ENCODE results near the gene MCC. TPM values are rescaled to one million over a fixed set of nuclear protein-coding genes. Genes with fewer than 3 reads are reported as not detected.

The MCC gene
- total RNA-seq, 1 experiment from 2014 or later: 7.6 TPM

GRCh38 chr5:113495422-113495841 is 7.2 kb upstream of the MCC start:
- H3T11ph ChIP-seq (ENCODE audit: low read length): no peak overlapping the region

More at GRCh38 chr5:113495422-113495841, 7.2 kb upstream of the MCC start:
- Histone ChIP-seq H3K23me2 (ENCODE audit: insufficient read length, low read depth, low read length, poor library complexity, severe bottlenecking) (no peaks in the 10 kb centered on the region), H3K56ac (ENCODE audit: insufficient read length, low read depth, low read length) (no peak overlapping the region), H2BK120ac (ENCODE audit: low read depth, low read length, poor library complexity, severe bottlenecking) (no peak overlapping the region), H2BK5ac (ENCODE audit: insufficient read length, low read length) (no peak overlapping the region), H3K27ac (ENCODE audit: insufficient read length, low read depth, low read length) (no peak overlapping the region), H2BK15ac (ENCODE audit: low read depth, low read length) (no peak overlapping the region), H3K4me1 (ENCODE audit: insufficient read depth, low read length) (no peaks in the 10 kb centered on the region), H4K91ac (ENCODE audit: insufficient read length, low read depth, low read length) (no peak overlapping the region), H4K20me1 (ENCODE audit: control insufficient read depth, insufficient read depth, insufficient read length) (no peaks in the 10 kb centered on the region), H2BK12ac (ENCODE audit: insufficient read length, low read depth, low read length) (no peak overlapping the region), H2BK20ac (ENCODE audit: low read depth, low read length, poor library complexity, severe bottlenecking) (no peak overlapping the region), H3K27me3 (ENCODE audit: insufficient read depth, low read length) (no peaks in the 10 kb centered on the region), H2AFZ (ENCODE audit: low read length) (no peak overlapping the region), H3K4ac (ENCODE audit: low read depth, low read length) (no peak overlapping the region), H3K79me2 (ENCODE audit: insufficient read depth, low read length) (no peaks in the 10 kb centered on the region), H2AK5ac (ENCODE audit: insufficient read length, low read length) (no peak overlapping the region), H3K14ac (ENCODE audit: insufficient read depth, low read length) (no peak overlapping the region), H4K5ac (ENCODE audit: insufficient read length, low read depth, low read length) (no peak overlapping the region), H3K9ac (ENCODE audit: extremely low read depth, insufficient read length, low read length) (no peak overlapping the region), H3K23ac (ENCODE audit: insufficient read length, low read depth, low read length) (no peak overlapping the region), H4K8ac (replicated peaks; ENCODE audit: insufficient read length, low read depth, low read length) (no peak overlapping the region), H3K18ac (ENCODE audit: insufficient read length, low read depth, low read length) (no peak overlapping the region), H3K79me1 (ENCODE audit: insufficient read depth, low read depth, low read length, poor library complexity, severe bottlenecking) (no peaks in the 10 kb centered on the region), H3K9me3 (ENCODE audit: control insufficient read depth, low read depth, low read length) (peaks cover 4% of the 10 kb centered on the region), H3K4me2 (ENCODE audit: insufficient read depth, insufficient read length, low read length) (no peak overlapping the region)
- TF ChIP-seq, protein P1, sequence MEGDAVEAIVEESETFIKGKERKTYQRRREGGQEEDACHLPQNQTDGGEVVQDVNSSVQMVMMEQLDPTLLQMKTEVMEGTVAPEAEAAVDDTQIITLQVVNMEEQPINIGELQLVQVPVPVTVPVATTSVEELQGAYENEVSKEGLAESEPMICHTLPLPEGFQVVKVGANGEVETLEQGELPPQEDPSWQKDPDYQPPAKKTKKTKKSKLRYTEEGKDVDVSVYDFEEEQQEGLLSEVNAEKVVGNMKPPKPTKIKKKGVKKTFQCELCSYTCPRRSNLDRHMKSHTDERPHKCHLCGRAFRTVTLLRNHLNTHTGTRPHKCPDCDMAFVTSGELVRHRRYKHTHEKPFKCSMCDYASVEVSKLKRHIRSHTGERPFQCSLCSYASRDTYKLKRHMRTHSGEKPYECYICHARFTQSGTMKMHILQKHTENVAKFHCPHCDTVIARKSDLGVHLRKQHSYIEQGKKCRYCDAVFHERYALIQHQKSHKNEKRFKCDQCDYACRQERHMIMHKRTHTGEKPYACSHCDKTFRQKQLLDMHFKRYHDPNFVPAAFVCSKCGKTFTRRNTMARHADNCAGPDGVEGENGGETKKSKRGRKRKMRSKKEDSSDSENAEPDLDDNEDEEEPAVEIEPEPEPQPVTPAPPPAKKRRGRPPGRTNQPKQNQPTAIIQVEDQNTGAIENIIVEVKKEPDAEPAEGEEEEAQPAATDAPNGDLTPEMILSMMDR (conservative IDR thresholded peaks at IDR 0.05): no peak
- Mint-ChIP-seq H3K4me3 (no peak overlapping the region), H3K27ac (no peak overlapping the region), H3K4me1 (no peaks in the 10 kb centered on the region), H3K36me3 (ENCODE audit: insufficient read depth in 1 of 3, low read depth in 3 of 3) (peaks cover 6 to 17% (median 8%) of the 10 kb centered on the region in 3 experiments), H3K27me3 (ENCODE audit: low read depth) (peaks cover 18% of the 10 kb centered on the region), H3K9me3 (peaks cover 17 to 20% of the 10 kb centered on the region in 2 experiments)
- no peak for DNase-seq
- no CpG with 5 or more reads among the region's 1 CpG for WGBS (ENCODE audit: extremely low coverage, insufficient read length, low lambda C conversion rate)

Data from H9 (cell line).